ENCODE measurements around the gene KIF19.
"Not testable (repeated sequence)": the region's sequence is repeated elsewhere in the genome, so short reads cannot be mapped to it uniquely, and the experiment has no call there.

The KIF19 gene

DNA sequence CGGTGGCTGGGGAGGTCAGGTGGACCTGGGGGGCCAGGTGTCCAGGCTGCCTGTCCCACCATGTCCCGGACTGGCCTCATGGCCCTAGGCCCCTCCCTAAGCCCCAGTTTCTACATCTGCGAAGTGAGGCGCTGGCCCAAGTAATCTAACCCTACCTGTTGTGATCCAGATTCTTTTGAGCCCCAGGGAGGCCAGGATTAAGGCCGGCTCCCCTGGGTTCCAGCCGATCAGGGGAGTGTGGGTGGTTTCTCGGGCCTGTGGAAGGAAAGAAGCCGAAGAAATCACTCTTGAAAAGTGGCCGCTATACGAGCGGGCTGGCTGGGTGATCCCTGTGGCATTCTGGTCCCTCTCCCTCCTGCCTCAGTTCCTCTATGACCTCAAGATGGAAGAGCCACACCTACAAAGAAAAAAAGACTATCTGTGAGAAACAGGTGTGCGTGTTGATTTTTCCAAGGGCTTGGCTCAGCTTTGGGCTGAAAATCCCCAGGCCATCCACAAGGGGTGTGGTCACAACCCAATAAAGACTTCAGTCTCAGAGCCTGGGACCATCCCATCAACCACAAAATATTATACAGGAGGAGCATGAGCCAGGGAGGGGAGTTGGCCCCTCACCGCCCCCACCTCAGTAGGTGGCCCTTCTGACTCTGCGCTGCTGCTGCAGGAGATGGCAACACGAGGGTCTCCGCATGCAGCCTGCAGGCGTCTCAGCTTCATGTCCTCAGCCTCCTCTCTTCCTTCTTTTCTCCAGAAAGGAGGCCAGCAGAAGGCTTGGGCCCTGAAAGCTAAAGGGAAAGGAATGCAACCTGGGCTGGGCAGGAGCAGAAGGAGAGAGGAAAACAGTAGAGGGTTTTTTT, 61.6 kb downstream of the KIF19 start:
- DNase-seq, result no peak

DNA sequence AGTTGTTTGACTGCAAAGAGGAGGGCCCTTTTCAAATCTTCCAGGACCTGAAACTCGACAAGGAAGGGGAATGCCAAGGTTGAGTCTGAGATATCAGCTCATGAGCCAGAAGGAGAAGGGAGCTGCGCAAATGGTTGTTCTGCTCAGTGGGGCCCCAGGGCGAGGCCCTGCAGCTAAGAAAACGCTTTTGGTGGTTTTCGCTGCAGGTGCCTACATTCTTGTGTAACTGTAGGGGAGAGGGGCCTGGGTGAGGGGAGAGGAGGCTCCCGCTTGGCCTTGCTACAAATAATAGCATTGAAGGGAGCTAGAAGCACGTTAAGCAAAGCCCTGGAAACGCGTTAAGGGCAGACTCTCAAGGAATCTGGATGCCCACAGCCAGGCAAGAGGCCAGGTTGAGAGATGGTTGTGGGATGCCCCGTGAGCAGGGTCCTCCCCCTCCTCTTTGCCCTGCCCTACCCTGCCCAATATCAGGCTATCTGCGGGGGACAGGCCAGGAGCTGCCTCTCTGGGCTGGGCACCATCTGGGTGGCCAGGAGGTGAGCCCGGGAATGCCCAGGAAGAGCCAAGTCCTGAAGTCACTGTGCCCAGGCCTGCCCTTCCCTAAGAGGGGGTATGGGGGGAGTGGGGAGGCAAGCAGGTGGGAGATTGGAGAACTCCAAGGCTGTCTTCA, 63.2 kb downstream of the KIF19 start:
- no peak for DNase-seq

DNA sequence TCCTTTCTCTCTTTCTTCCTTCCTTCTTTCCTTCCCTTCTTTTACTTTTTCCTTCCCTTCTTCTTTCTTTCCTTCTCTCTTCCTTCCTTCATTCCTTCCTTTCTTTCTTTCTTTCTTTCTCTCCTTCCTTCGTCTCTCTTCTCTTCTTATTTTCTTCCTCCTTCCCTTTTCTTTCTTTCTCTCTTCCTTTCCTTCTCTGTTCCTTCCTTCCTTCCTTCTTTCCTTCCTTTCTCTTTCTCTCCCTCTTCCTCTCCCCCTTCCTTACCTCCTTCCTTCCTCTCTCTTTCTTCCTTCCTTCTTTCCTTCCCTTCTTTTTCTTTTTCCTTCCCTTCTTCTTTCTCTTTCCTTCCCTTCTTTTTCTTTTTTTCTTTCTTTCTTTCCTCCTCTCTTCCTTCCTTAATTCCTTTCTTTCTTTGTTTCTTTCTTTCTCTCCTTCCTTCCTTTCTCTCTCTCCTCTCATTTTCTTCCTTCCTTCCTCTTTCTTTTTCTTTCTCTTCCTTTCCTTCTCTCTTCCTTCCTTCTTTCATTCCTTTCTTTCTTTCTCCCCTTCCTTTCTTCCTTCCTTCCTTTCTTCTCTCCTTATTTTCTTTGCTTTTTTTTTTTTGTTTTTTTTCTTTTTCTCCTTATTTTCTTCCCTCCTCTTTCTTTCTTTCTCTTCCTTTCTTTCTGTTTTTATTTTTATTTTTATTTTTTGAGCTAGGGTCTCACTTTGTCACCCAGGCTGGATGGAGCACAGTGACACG, 64.1 kb downstream of the KIF19 start:
- no peak for DNase-seq

DNA sequence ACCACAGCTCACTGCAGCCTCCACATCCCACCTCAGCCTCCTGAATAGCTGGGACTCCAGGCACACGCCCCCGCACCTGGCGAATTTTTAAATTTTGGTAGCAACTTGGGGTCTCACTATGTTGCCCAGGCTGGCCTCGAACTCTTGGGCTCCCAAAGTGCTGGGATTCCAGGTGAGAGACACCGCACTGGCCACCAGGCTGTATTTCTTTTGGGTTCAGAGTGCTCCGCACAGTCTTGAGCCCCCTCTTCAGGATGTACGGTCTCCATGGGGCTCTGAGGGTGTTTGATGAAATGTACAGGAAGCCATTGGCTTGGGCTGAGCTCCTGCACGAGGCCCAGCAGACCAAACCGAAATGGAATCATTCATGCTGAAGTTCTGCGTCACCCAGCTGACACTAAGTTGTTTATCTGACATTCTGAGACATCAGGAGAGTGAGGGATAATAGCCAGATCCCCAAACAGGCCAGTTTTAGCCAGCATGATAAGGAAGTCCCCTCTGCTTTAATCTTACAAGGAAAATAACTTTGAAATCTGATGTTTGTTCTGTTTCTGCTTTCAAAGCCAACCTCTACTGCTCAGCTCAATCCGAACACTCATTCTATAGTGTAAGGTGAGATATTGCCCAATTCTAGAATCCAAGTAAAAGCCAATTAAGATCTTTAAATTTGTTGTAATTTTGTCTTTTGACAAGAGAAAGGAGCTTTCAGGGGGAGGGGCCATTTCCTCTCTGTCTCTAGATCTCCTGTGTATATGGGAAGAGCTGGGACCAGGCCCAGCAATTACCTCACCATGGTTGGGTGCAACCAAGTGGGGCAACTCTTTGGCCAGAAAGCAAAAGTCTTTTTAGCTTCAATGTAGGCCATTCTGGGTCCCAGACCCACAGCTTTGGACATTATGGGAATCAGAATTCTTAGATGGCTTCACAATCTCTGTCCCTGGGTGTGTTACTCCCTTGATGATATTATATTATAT, 64.9 kb downstream of the KIF19 start:
- no peak for DNase-seq

DNA sequence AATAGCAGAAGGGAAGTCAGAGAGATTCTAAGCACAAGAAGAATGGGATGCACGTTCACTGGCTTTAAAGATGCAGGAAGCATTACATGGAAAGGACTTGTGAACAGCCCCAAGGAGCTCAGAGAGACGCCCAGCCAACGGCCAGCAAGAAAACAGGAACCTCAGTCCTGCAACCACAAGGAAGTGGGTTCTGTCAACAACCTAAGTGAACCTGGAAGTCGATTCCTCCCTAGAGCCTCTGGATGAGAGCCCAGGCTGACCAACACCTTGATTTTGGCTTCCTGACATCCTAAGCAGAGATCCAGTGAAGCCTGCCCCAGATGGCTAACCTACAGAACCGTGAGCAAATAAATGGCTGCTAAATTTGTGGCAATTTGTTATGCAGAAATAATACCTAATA, 65.7 kb downstream of the KIF19 start:
- no peak for DNase-seq

DNA sequence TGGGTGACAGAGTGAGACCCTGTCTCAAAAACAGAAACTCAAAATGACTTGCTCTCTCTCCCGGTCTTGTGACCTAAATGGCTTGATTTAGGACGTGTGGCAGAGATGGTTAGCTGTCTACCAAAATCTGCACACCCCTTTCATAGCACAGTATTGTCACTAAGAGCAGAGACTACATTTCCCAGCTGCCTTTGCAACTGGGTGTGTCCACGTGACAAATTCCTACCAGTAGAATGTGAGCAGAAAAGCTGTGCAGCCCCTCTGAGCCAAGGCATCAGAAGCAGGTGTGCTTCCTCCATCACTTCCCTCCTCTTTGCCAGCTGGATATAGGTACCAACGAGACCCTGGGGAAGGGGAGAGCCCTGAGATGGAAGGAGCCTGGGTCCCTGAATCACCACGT, 66.8 kb downstream of the KIF19 start:
- no peak for DNase-seq

DNA sequence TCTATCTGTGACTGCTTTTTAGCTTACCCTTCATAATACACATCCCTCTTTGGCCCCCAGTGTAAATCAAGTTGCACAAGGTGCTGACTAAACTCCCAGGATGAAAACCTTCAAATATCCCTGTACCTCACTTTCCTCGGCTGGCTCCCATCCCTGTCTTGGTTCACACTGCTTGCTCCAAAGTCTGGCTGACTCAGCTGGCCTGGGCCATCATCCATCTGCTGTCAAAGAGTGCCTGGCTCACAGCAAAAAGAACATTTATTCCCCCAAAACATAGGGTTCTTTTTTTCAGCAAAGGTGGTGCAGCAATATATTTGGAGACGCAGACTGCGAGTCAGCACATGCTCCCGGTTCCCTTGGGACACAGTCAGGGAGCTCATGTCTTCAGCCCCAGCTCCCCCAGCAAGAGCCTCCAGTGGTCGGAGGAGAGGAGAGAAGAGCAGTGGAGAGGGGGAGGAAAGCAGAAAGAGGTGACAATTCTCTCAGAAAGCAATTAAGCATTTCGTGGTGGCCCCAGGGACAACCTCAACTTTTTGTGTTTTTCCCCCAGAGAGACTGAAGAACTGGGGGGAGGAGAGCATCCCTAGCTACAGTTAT, 67.4 kb downstream of the KIF19 start:
- DNase-seq, result peak in 13 of 56 donors; percentile 1 to 51 (median 31)

DNA sequence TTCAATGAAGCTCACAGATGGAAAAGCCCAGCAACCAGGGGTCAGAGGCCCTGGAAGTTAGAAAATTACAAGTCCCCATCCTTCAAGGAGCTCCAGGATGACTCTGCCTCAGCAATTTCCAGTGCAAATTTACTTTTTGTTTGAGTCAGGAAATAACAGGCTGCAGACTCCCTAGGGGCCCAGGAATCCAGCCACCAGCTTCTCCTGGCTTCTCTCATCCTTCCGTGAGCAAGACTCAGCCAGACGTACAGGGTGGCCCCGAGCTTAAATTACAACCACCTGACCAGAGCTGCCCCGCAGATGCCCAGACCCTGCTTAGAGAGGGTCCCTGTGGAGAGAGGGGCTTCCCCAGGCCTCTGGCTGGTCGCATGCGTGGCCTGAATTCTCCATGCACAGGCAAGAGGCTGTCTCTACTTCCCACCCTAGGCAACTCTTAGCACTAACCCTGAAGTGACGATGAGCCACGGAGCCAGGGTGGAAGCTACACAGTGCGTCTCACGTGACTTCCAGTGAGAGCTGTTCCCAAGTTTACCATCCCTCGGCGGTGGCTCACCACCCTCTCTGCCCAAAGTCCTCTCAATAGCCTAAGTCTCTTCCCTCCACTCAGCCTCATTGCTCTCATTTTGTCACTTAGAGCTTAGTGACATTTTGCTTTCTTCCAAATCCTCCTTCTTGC, 68.4 kb downstream of the KIF19 start:
- DNase-seq, result no peak

DNA sequence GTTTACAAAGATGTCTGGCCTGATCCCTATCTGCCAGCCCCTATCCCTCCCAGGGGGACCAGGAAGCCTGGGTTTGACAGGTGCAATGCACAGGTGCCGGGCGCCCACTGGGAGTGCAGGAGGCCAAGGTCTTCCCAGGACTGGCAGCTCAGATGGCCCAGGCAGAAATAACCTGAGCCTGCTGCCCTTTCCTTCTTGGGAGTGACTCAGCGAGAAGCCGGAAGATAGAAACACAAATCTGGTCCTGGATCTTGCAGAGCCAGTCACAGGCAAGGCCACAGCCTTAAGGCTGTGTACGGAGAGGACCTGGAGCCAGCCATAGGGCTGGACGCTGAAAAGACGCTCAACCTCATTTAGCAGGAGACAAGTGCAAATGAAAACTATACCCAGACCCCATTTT, 69.0 kb downstream of the KIF19 start:
- no peak for DNase-seq

DNA sequence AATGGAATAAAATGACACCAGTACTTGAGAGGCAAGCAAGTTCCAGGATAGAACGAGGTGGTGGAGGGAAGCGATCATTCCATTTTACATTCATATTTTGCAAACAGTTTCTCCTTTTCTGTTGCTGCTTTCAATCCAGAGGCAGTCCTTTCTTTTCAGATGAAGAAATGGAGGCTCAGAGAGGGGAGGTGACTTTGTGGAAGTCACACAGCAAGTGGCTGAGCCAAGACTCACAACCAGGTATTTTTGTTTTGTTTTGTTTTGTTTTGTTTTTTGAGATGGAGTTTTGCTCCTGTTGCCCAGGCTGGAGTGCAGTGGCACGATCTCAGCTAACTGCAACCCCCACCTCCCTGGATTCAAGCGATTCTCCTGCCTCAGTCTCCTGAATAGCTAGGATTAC, 70.5 kb downstream of the KIF19 start:
- DNase-seq, result no peak

DNA sequence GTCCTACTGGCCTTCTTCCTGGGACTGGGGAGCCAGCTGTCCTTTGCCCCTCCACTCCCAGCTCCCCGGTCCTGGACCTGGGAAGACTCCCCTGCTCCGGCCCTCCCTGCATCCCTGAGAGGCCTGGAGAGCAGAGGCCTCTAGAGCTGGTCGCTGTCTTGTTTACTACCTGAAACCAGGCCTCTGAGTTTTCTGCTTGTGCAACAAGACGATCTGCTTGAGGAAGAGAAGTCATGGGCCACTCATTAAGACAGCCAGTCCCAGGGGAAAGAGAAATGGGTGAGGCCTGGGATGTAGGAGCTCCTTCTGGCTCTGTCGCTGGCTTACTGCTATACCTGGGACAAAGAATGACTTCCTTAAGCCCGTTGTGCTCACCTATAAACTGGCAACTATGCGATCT, 76.0 kb downstream of the KIF19 start:
- no peak for DNase-seq

DNA sequence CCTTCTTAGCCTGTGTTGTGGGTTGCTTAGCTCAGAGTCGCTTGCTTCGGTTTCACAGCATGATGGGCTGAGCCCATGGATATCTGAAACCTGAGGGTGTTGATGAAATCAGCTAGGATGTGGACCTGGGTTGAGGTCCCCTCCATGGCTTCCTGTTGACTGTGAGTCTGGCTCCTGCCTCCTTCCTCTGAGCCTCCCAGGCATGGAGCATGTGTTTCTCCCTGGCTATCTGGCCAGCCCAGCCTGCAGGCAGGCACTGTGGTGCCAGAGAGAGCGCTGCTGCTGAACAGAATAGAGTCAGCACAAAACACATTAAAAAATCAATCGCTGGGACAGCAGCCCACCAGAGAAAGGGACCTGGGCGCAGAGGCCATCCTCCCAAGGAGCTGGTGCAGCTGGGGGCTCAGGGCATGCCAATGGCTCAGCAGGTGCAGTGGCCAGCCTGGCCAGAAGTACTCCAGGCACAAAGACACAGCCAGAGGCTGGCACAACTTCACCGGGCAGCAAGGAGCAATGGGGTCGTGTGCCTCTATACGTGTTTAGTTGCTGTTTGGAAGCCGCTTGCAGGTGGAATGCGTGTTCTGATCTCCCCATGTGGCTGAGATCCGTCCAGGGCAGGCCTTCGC, 77.6 kb downstream of the KIF19 start:
- peak in 1 of 56 donors; percentile 9 for DNase-seq

DNA sequence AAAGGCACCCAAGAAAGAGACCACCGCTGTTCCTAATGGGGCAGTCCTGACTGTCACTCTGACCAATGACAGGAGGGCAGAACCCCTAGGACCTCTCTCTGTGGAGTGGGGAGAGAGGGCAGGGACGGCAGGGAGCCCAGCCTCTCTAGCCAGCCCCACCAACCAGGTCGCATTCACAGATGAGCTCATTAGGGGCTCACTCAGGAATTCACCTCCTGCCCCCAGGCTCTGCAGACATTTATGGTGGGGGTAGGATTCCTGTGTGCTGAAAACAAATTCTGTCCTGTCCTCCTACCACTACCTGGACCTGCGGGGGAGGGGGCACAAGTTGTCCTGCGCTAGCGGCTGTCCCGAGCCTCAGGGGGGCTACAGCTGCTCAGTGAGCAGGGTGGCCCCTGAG, 78.2 kb downstream of the KIF19 start:
- DNase-seq, result no peak

DNA sequence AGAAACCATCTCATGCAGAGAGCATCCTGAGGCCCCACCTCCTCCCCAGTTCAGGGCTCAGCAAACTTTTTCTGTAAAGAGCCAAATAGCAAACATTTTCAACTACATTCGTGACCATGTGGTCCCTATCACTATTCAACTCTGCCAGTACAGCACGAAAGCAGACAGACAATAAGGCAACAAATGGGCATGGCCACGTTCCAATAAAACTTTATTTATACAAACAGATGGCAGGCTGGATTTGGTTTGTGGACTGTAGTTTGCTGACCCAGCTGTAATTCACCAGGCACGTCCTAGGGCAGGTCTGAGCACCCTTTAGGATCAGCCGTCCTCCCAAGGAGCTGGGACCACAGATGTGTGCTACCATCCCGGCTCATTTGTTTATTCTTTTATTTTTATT, 78.8 kb downstream of the KIF19 start:
- no peak for DNase-seq

DNA sequence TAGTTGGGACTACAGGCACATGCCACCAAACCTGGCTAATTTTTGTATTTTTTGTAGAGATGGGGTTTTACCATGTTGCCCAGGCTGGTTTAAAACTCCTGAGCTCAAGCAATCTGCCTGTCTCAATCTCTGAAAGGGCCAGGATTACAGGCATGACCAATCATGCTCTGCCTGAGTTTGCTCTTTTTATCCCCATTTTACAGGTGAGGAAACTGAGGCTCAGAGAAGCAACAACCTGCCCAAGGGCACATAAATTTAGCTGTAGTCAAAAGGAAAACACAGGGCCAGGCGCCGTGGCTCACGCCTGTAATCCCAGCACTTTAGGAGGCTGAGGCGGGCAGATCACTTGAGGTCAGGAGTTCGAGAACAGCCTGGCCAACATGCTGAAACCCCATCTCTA, 79.3 kb downstream of the KIF19 start:
- not testable (repeated sequence) for DNase-seq
